K562 (cell line): Measurements from ENCODE around the gene CHCHD1. TPM values are rescaled to one million over a fixed set of nuclear protein-coding genes. Genes with fewer than 3 reads are reported as not detected.

Experiments used
- BDP1 ChIP-seq: IDR thresholded peaks from 3 replicates; pipeline ENCODE4 v1.6.1; 2011; ENCODE audit not compliant: insufficient read length, insufficient read depth
- CBFB ChIP-seq: sonication (generic); formaldehyde crosslinking; IDR thresholded peaks from 2 replicates; pipeline ENCODE4 v1.4.0; 2020; ENCODE audit warnings: mild to moderate bottlenecking, missing genetic modification reagents
- FOXJ3 ChIP-seq: sonication (generic); formaldehyde crosslinking; IDR thresholded peaks from 2 replicates; pipeline ENCODE4 v1.4.0; 2020; ENCODE audit warnings: mild to moderate bottlenecking, missing genetic modification reagents
- FOXP1 ChIP-seq: sonication (generic); formaldehyde crosslinking; IDR thresholded peaks from 2 replicates; pipeline ENCODE4 v1.8.0; 2022; ENCODE audit warnings: mild to moderate bottlenecking, missing genetic modification reagents
- KLF6 ChIP-seq: fragments of 250-450 bp; sonication (Bioruptor Pico); IDR thresholded peaks from 2 replicates; pipeline ENCODE4 v1.4.0; 2020; ENCODE audit warnings: mild to moderate bottlenecking, moderate library complexity, borderline replicate concordance
- NR2C2 ChIP-seq, 2 experiments: fragments of 200-800 bp in 1 of 2; sonication (Bioruptor generic) in 1 of 2; sonication (generic) in 1 of 2; formaldehyde crosslinking in 1 of 2; IDR thresholded peaks; 2 replicates each; pipeline versions ENCODE4 v1.6.1 to v1.8.0; 2016 to 2022; ENCODE audit warnings: mild to moderate bottlenecking in 1 of 2, missing compliant biosample characterization in 1 of 2, missing genetic modification characterization in 1 of 2, missing genetic modification reagents in 1 of 2
- SMC3 ChIP-seq: conservative IDR thresholded peaks from 2 replicates; pipeline ENCODE4 v1.6.1; 2011; ENCODE audit warnings: low read depth, low read length, improper control_type of control experiment; ENCODE audit not compliant: insufficient read depth
- SUPT5H ChIP-seq: fragments of 450-650 bp; IDR thresholded peaks from 2 replicates; pipeline ENCODE4 v1.6.1; 2016
- ZNF282 ChIP-seq: sonication (generic); formaldehyde crosslinking; IDR thresholded peaks from 2 replicates; pipeline ENCODE4 v1.8.1; 2023; ENCODE audit warnings: missing genetic modification reagents
- ZNF324 ChIP-seq: fragments of 250-450 bp; sonication (Bioruptor Pico); IDR thresholded peaks from 2 replicates; pipeline ENCODE4 v1.4.0; 2020; ENCODE audit warnings: mild to moderate bottlenecking
- polyA plus RNA-seq, 8 experiments: library from polyadenylated mRNA; depleted of rRNA in 4 of 8; stranded (reverse) in 5 of 8; unstranded in 3 of 8; fragments of >200 nt; fragmentation: Nextera tagmentation in 2 of 8; fragmentation: Illumina TruSeq in 1 of 8; extraction: Ambion mirVana in 2 of 8; extraction: Trizol in 1 of 8; gene quantifications; 2 replicates each; pipeline versions ENCODE4 v1.2.1 to v1.2.3, GENCODE V29; 2011 to 2014; ENCODE audit warnings: inconsistent platforms in 1 of 8, missing spikeins in 1 of 8
- total RNA-seq, 7 experiments: library from RNA; depleted of rRNA in 6 of 7; stranded (reverse); fragments of >200 nt in 6 of 7; fragmentation: Illumina TruSeq in 2 of 7; extraction: Trizol in 2 of 7; gene quantifications; 2 replicates each; pipeline versions ENCODE4 v1.2.1 to v1.2.3, GENCODE V29; 2011 to 2021; ENCODE audit warnings: low replicate concordance in 1 of 7
- TF ChIP-seq, protein P1 (sequence below): sonication (generic); formaldehyde crosslinking; IDR thresholded peaks from 2 replicates; pipeline ENCODE4 v1.8.0; 2022; ENCODE audit warnings: mild to moderate bottlenecking, missing genetic modification reagents
- TF ChIP-seq, protein P2 (sequence below): fragments of 250-450 bp; sonication (Bioruptor Pico); IDR thresholded peaks from 2 replicates; pipeline ENCODE4 v1.9.0; 2021; ENCODE audit warnings: mild to moderate bottlenecking
- TF ChIP-seq, protein P3 (sequence below), 2 experiments: fragments of 450-650 bp in 1 of 2; IDR thresholded peaks; 2 replicates each; pipeline ENCODE4 v1.6.1; 2011 to 2017; ENCODE audit warnings: low read depth in 2 of 2, antibody characterized with exemption in 1 of 2, borderline replicate concordance in 1 of 2, low read length in 1 of 2, mild to moderate bottlenecking in 1 of 2, mixed read lengths in 1 of 2; ENCODE audit not compliant: control insufficient read depth in 1 of 2
- TF ChIP-seq, protein P4 (sequence below): sonication (generic); IDR thresholded peaks from 2 replicates; pipeline ENCODE4 v1.6.1; 2016
- TF ChIP-seq, protein P5 (sequence below): fragments of 450-650 bp; IDR thresholded peaks from 2 replicates; pipeline ENCODE4 v1.6.1; 2018; ENCODE audit not compliant: partially characterized antibody

CHCHD1 gene
- total and polyA plus RNA-seq, 9 of the 15 experiments (the other 6 are each of a cell fraction or from before 2014, with no cell fraction given), result 52.9 to 126 (median 83.4) TPM

DNA sequence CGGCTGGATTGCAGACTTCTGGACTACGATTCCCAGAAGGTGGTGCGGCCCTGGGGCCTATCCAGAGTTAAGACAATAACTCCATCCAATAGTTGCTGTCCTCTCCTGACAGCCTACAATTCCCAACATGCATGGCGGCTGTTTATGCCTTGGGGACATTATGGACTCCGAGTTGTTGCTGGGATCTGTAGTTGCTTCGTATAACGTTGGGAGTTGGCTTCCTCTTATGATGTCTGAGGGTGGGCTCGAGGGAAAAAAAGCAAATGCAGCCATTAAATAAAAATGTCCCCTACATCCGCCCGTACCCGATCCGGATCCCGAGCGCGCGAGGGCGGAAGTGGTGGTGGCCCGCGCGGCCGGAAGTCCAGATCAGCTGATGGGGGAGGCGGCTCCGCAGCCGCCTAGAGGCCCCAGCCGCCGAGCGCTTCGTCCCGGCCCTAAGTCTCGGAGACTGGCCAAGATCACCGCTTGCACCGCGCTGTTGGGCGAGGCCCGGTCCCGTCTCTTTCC, 3.4 kb downstream of the CHCHD1 start, which contains the start of gene ZSWIM8 (continued):
- TF ChIP-seq BDP1 (no peak), FOXJ3 (CRISPR knock-in tag) (no peak), SUPT5H (peak; percentile 69), KLF6 (CRISPR knock-in tag) (peak; percentile 7; the same call in 1 of the 2 replicates), ZNF282 (CRISPR knock-in tag) (no peak), FOXP1 (no peak), NR2C2 (CRISPR knock-in tag; IDR thresholded peaks at IDR 0.05) (no peak), NR2C2 (tag; IDR thresholded peaks at IDR 0.05) (peak; percentile 90), ZNF324 (CRISPR knock-in tag) (no peak), SMC3 (no peak), CBFB (CRISPR knock-in tag) (no peak)
- TF ChIP-seq, protein P1, sequence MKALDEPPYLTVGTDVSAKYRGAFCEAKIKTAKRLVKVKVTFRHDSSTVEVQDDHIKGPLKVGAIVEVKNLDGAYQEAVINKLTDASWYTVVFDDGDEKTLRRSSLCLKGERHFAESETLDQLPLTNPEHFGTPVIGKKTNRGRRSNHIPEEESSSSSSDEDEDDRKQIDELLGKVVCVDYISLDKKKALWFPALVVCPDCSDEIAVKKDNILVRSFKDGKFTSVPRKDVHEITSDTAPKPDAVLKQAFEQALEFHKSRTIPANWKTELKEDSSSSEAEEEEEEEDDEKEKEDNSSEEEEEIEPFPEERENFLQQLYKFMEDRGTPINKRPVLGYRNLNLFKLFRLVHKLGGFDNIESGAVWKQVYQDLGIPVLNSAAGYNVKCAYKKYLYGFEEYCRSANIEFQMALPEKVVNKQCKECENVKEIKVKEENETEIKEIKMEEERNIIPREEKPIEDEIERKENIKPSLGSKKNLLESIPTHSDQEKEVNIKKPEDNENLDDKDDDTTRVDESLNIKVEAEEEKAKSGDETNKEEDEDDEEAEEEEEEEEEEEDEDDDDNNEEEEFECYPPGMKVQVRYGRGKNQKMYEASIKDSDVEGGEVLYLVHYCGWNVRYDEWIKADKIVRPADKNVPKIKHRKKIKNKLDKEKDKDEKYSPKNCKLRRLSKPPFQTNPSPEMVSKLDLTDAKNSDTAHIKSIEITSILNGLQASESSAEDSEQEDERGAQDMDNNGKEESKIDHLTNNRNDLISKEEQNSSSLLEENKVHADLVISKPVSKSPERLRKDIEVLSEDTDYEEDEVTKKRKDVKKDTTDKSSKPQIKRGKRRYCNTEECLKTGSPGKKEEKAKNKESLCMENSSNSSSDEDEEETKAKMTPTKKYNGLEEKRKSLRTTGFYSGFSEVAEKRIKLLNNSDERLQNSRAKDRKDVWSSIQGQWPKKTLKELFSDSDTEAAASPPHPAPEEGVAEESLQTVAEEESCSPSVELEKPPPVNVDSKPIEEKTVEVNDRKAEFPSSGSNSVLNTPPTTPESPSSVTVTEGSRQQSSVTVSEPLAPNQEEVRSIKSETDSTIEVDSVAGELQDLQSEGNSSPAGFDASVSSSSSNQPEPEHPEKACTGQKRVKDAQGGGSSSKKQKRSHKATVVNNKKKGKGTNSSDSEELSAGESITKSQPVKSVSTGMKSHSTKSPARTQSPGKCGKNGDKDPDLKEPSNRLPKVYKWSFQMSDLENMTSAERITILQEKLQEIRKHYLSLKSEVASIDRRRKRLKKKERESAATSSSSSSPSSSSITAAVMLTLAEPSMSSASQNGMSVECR, result peak; percentile 91
- TF ChIP-seq, protein P2, sequence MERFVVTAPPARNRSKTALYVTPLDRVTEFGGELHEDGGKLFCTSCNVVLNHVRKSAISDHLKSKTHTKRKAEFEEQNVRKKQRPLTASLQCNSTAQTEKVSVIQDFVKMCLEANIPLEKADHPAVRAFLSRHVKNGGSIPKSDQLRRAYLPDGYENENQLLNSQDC (CRISPR knock-in tag), result peak; percentile 37; the same call in 1 of the 2 replicates
- TF ChIP-seq, protein P3, sequence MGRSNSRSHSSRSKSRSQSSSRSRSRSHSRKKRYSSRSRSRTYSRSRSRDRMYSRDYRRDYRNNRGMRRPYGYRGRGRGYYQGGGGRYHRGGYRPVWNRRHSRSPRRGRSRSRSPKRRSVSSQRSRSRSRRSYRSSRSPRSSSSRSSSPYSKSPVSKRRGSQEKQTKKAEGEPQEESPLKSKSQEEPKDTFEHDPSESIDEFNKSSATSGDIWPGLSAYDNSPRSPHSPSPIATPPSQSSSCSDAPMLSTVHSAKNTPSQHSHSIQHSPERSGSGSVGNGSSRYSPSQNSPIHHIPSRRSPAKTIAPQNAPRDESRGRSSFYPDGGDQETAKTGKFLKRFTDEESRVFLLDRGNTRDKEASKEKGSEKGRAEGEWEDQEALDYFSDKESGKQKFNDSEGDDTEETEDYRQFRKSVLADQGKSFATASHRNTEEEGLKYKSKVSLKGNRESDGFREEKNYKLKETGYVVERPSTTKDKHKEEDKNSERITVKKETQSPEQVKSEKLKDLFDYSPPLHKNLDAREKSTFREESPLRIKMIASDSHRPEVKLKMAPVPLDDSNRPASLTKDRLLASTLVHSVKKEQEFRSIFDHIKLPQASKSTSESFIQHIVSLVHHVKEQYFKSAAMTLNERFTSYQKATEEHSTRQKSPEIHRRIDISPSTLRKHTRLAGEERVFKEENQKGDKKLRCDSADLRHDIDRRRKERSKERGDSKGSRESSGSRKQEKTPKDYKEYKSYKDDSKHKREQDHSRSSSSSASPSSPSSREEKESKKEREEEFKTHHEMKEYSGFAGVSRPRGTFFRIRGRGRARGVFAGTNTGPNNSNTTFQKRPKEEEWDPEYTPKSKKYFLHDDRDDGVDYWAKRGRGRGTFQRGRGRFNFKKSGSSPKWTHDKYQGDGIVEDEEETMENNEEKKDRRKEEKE (IDR thresholded peaks at IDR 0.05; ENCODE audit: borderline replicate concordance in 1 of 2, control insufficient read depth in 1 of 2, low read depth in 2 of 2, low read length in 1 of 2), result no peak
- TF ChIP-seq, protein P4, sequence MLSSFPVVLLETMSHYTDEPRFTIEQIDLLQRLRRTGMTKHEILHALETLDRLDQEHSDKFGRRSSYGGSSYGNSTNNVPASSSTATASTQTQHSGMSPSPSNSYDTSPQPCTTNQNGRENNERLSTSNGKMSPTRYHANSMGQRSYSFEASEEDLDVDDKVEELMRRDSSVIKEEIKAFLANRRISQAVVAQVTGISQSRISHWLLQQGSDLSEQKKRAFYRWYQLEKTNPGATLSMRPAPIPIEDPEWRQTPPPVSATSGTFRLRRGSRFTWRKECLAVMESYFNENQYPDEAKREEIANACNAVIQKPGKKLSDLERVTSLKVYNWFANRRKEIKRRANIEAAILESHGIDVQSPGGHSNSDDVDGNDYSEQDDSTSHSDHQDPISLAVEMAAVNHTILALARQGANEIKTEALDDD, result no peak
- TF ChIP-seq, protein P5, sequence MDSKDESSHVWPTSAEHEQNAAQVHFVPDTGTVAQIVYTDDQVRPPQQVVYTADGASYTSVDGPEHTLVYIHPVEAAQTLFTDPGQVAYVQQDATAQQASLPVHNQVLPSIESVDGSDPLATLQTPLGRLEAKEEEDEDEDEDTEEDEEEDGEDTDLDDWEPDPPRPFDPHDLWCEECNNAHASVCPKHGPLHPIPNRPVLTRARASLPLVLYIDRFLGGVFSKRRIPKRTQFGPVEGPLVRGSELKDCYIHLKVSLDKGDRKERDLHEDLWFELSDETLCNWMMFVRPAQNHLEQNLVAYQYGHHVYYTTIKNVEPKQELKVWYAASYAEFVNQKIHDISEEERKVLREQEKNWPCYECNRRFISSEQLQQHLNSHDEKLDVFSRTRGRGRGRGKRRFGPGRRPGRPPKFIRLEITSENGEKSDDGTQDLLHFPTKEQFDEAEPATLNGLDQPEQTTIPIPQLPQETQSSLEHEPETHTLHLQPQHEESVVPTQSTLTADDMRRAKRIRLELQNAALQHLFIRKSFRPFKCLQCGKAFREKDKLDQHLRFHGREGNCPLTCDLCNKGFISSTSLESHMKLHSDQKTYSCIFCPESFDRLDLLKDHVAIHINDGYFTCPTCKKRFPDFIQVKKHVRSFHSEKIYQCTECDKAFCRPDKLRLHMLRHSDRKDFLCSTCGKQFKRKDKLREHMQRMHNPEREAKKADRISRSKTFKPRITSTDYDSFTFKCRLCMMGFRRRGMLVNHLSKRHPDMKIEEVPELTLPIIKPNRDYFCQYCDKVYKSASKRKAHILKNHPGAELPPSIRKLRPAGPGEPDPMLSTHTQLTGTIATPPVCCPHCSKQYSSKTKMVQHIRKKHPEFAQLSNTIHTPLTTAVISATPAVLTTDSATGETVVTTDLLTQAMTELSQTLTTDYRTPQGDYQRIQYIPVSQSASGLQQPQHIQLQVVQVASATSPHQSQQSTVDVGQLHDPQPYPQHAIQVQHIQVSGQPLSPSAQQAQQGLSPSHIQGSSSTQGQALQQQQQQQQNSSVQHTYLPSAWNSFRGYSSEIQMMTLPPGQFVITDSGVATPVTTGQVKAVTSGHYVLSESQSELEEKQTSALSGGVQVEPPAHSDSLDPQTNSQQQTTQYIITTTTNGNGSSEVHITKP, result peak; percentile 68
